RWPE1 (cell line): Measurements from ENCODE around the gene RGL2.

ENCODE experiments used
- CTCF ChIA-PET: fragments of 350-600 bp; sonication (Branson Sonifier 250); formaldehyde crosslinking; extraction: SDS; loops from one replicate; lab custom pipeline; 2021; lab: Yijun Ruan, JAX
- POLR2A ChIA-PET: fragments of 400-600 bp; formaldehyde crosslinking; extraction: SDS; loops from one replicate; lab custom pipeline; 2020; ENCODE audit warnings: antibody characterized with exemption; ENCODE audit not compliant: low non-redundant PET; lab: Yijun Ruan, JAX
- DNase-seq: peaks from one replicate; pipeline ENCODE4 v3.0.0; 2012; ENCODE audit warnings: low spot score
- H3K27ac ChIP-seq: fragments of 450-650 bp; 2 replicates; pipeline ENCODE4 v1.5.1; 2017
- CTCF ChIP-seq: fragments of 450-650 bp; conservative IDR thresholded peaks from 2 replicates; pipeline ENCODE4 v1.5.1; 2017; ENCODE audit warnings: low read depth, mild to moderate bottlenecking

The RGL2 gene

GRCh38 chr6:33305052-33305451 lies 6.3 kb upstream of the RGL2 start:
- peak overlapping the region; percentile 38 for H3K27ac ChIP-seq
- DNase-seq, result no peak
- ChIA-PET POLR2A (no interaction called here), CTCF (interaction anchor here (0.6 to 1.1 kb wide), 2 partner anchors 11 to 40 kb away, joined by 3 read pairs; no protein-coding TSS in a partner anchor)
- no peak for TF ChIP-seq CTCF

GRCh38 chr6:33304216-33304615 lies 5.5 kb upstream of the RGL2 start:
- ChIA-PET POLR2A (no interaction called here), CTCF (interaction anchor here (1.1 kb wide), 1 partner anchor 12 kb away, joined by 3 read pairs; no protein-coding TSS in a partner anchor)
- no peak for DNase-seq
- peak overlapping the region; percentile 31 for H3K27ac ChIP-seq
- no peak for TF ChIP-seq CTCF

- DNase-seq, result no peak
- peak overlapping the region; percentile 38 for H3K27ac ChIP-seq
- CTCF ChIA-PET, result no interaction called here
- POLR2A ChIA-PET, result interaction anchor here (0.7 kb wide), 1 partner anchor 41 kb away, joined by 3 read pairs; no protein-coding TSS in a partner anchor
- TF ChIP-seq CTCF, result no peak
Measured at GRCh38 chr6:33301877-33302276, 3.1 kb upstream of the RGL2 start.

- peak; percentile 82 for DNase-seq
- TF ChIP-seq CTCF, result peak; percentile 84
- ChIA-PET CTCF (interaction anchor here (0.5 to 1.7 kb wide), 10 partner anchors 11 to 298 kb away, joined by 3 to 15 read pairs (median 4); partner anchors contain the start of genes B3GALT4 and TAPBP), POLR2A (interaction anchor here (3.6 kb wide), 1 partner anchor 22 kb away, joined by 14 read pairs; the partner anchor contains the start of gene B3GALT4)
- H3K27ac ChIP-seq, result peak overlapping the region; percentile 98
Measured at GRCh38 chr6:33299237-33299944, 649 bp upstream of the RGL2 start.

- peak; percentile 93 for DNase-seq
- H3K27ac ChIP-seq, result peak overlapping the region; percentile 98
- ChIA-PET CTCF (interaction anchor here (0.6 to 1.3 kb wide), 2 partner anchors 12 to 50 kb away, joined by 3 to 4 read pairs; no protein-coding TSS in a partner anchor), POLR2A (interaction anchor here (1.1 to 3.6 kb wide), 2 partner anchors 9 to 21 kb away, joined by 4 to 14 read pairs; partner anchors contain the start of genes B3GALT4 and WDR46)
- no peak for TF ChIP-seq CTCF
Measured at GRCh38 chr6:33297956-33298772, 578 bp downstream of the RGL2 start.

GRCh38 chr6:33297406-33297955 lies 1.3 kb downstream of the RGL2 start:
- CTCF ChIA-PET, result no interaction called here
- TF ChIP-seq CTCF, result no peak
- H3K27ac ChIP-seq, result peak overlapping the region; percentile 98

More at GRCh38 chr6:33297406-33297955, 1.3 kb downstream of the RGL2 start:
- DNase-seq, result peak; percentile 77
- POLR2A ChIA-PET, result interaction anchor here (1.1 to 3.6 kb wide), 2 partner anchors 9 to 21 kb away, joined by 4 to 14 read pairs; partner anchors contain the start of genes B3GALT4 and WDR46
